Adrenal gland (tissue), 12 donors: ENCODE data around the gene KCNK5. TPM values are rescaled to one million over a fixed set of nuclear protein-coding genes. Genes with fewer than 3 reads are reported as not detected.

ENCODE experiments used
- DNase-seq, 7 donors: peaks; one replicate each; pipeline ENCODE4 v3.0.0-alpha.2; 2019 to 2020
- H3K27ac ChIP-seq, 5 donors: fragments of 200-600 bp; sonication (generic) in 4 of 5; 1 replicate in 3 of 5; 2 replicates in 2 of 5; pipeline versions ENCODE4 v1.5.1 to v1.8.0; 2016 to 2020; ENCODE audit warnings: mild to moderate bottlenecking in 1 of 5
- H3K27me3 ChIP-seq: fragments of 200-600 bp; 2 replicates; pipeline ENCODE4 v1.8.0; 2021
- H3K36me3 ChIP-seq, 2 donors: fragments of 200-600 bp; replicated peaks in 1 of 2; 1 replicate in 1 of 2; 2 replicates in 1 of 2; pipeline versions ENCODE4 v1.5.1 to v1.8.0; 2018 to 2022
- H3K4me1 ChIP-seq, 2 donors: fragments of 200-600 bp; replicated peaks in 1 of 2; 1 replicate in 1 of 2; 2 replicates in 1 of 2; pipeline versions ENCODE4 v1.5.1 to v1.8.0; 2018 to 2021
- H3K4me3 ChIP-seq, 4 donors: fragments of 200-600 bp; sonication (generic) in 3 of 4; one replicate each; pipeline ENCODE4 v1.5.1; 2016 to 2018
- H3K9me3 ChIP-seq, 3 donors: fragments of 200-600 bp; sonication (generic) in 1 of 3; replicated peaks in 1 of 3; 1 replicate in 2 of 3; 2 replicates in 1 of 3; pipeline versions ENCODE4 v1.5.1 to v1.8.0; 2016 to 2021
- CTCF ChIP-seq, 6 experiments: fragments of 450-650 bp in 4 of 6; fragments of 200-600 bp in 2 of 6; sonication (generic) in 1 of 6; IDR thresholded peaks; 1 replicate in 5 of 6; 2 replicates in 1 of 6; pipeline versions ENCODE4 v1.5.1 to v1.8.0; 2016 to 2021; ENCODE audit warnings: antibody characterized with exemption in 6 of 6, mild to moderate bottlenecking in 2 of 6, moderate library complexity in 1 of 6
- POLR2A ChIP-seq, 2 donors: fragments of 450-650 bp; IDR thresholded peaks; one replicate each; pipeline ENCODE4 v1.6.1; 2017; ENCODE audit warnings: antibody characterized with exemption in 2 of 2, mild to moderate bottlenecking in 2 of 2, moderate library complexity in 1 of 2
- whole genome bisulfite sequencing, 4 donors: extraction: QIAGEN DNeasy Blood & Tissue Kit in 2 of 4; methylation state at CpG; one replicate each; pipeline versions ENCODE4 v1.1.5 to v1.1.7; 2013 to 2017; 5-methylcytosine and 5-hydroxymethylcytosine counted together
- intact Hi-C, 2 donors: fragments of 100-400 bp; cut with DNase I; formaldehyde crosslinking; loops; one replicate each; pipeline versions ENCODE4 v1.14.1 to v1.15.0; 2022 to 2023
- polyA plus RNA-seq, 3 donors: library from polyadenylated mRNA; stranded (reverse); fragments of 200-250 nt in 2 of 3; fragments of 350-450 nt in 1 of 3; fragmentation: Illumina TruSeq in 1 of 3; extraction: RNeasy Lipid Tissue Mini Kit (QIAGEN cat#74804) in 1 of 3; gene quantifications; one replicate each; pipeline ENCODE4 v1.2.3, GENCODE V29; 2013 to 2014
- total RNA-seq, 9 donors: library from RNA; depleted of rRNA in 4 of 9; stranded (reverse); fragments of >200 nt in 4 of 9; fragments of 120-200 nt in 1 of 9; fragmentation: NEBNext Ultra II Directional in 1 of 9; extraction: Animal tissue kit (Norgen Biotek cat#: 25700) in 1 of 9; gene quantifications; one replicate each; pipeline versions ENCODE4 v1.1.0 to v1.2.4, GENCODE V29; 2013 to 2023
- donor health status: healthy with polysubstance abuse.
- donor health status: Bipolar disorder and iron deficiency.
- donor health status: DM: yes; HTN: yes; CAD: no.
- donor health status: DM: no; HTN: no; CAD: no.
- donor health status: DM: no; HTN: no; CAD: no.
- donor health status: DM: yes; HTN: yes; CAD: no.

The KCNK5 gene
- total and polyA plus RNA-seq, 12 donors = 0.26 to 57.1 (median 1.0) TPM

- no peaks in the 10 kb centered on the region for H3K9me3 ChIP-seq
- intact Hi-C loops = no loop called here
- WGBS, 4 donors = 81 to 92% (median 83%) methylated on average over 5 to 7 of the region's 7 CpGs
- no peaks in the 10 kb centered on the region for H3K4me1 ChIP-seq
- H3K36me3 ChIP-seq = no peaks in the 10 kb centered on the region
- TF ChIP-seq CTCF (IDR thresholded peaks at IDR 0.05) = no peak
- TF ChIP-seq POLR2A (IDR thresholded peaks at IDR 0.05) = no peak
- no peaks in the 10 kb centered on the region for H3K27me3 ChIP-seq
- DNase-seq = no peak
- H3K4me3 ChIP-seq = no peak overlapping the region
- H3K27ac ChIP-seq = no peak overlapping the region
These were observed 38.9 kb upstream of the KCNK5 start for GRCh38 chr6:39268171-39268570.

DNA sequence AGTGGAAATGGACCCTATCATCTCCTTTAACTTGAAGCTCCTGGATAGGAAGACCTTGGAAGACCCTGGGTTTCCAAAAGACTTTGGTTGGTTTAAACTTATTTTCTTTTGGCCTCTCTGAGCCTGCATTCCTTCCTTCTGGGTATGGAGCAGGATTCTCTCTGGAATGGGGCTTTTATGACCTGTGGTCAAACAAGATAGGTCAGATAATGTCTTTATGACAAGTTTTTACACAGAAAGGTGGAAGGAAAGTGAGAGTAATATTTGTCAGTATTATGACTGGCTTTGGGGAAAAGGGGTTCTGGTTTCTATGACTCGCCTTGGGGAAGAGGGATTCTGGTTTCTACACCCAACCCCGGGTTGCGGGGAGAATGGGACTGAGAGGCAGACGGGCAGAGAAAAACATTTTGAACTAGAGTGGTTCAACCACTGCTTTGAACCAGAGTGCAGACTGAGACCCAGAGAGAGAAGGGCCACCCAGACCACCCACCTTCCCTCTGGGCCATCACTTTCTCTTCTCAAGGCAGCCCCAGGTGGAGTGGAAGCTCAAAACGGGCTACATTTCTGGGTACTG is 37.6 kb upstream of the KCNK5 start:
- 74 to 87% (median 82%) methylated on average over 4 to 5 of the region's 5 CpGs for WGBS, 4 donors
- Histone ChIP-seq H3K4me3 (no peak overlapping the region), H3K27ac (no peak overlapping the region), H3K9me3 (no peaks in the 10 kb centered on the region), H3K27me3 (peaks cover under 1% of the 10 kb centered on the region), H3K36me3 (no peaks in the 10 kb centered on the region), H3K4me1 (no peaks in the 10 kb centered on the region)
- DNase-seq = no peak
- no peak for TF ChIP-seq CTCF (IDR thresholded peaks at IDR 0.05)
- no peak for TF ChIP-seq POLR2A (IDR thresholded peaks at IDR 0.05)
- intact Hi-C loops = no loop called here

GRCh38 chr6:39266375-39266774 is 37.1 kb upstream of the KCNK5 start:
- WGBS, 4 donors = 84 to 91% (median 89%) methylated on average over 2 of the region's 2 CpGs
- TF ChIP-seq CTCF (IDR thresholded peaks at IDR 0.05) (no peak), POLR2A (IDR thresholded peaks at IDR 0.05) (no peak)
- H3K27me3 ChIP-seq = peaks cover 5% of the 10 kb centered on the region
- no peaks in the 10 kb centered on the region for H3K36me3 ChIP-seq
- no peaks in the 10 kb centered on the region for H3K9me3 ChIP-seq
- no peaks in the 10 kb centered on the region for H3K4me1 ChIP-seq
- no peak for DNase-seq
- no peak overlapping the region for H3K4me3 ChIP-seq
- H3K27ac ChIP-seq = no peak overlapping the region
- intact Hi-C loops = no loop called here

GRCh38 chr6:39263303-39264037 is 34.2 kb upstream of the KCNK5 start:
- Histone ChIP-seq H3K9me3 (no peaks in the 10 kb centered on the region), H3K27me3 (peaks cover 5% of the 10 kb centered on the region), H3K4me1 (no peaks in the 10 kb centered on the region), H3K36me3 (no peaks in the 10 kb centered on the region), H3K4me3 (no peak overlapping the region), H3K27ac (no peak overlapping the region)
- intact Hi-C loops = no loop called here
- WGBS, 4 donors = 47 to 55% (median 52%) methylated on average over 5 of the region's 5 CpGs
- no peak for DNase-seq
- TF ChIP-seq CTCF (IDR thresholded peaks at IDR 0.05) (no peak), POLR2A (IDR thresholded peaks at IDR 0.05) (no peak)
